Nephron progenitor cell (in vitro differentiated cells): Measurements from ENCODE around the gene SPRR1B.
"Not testable (repeated sequence)": the region's sequence is repeated elsewhere in the genome, so short reads cannot be mapped to it uniquely, and the experiment has no call there.

Experiments used
- DNase-seq: peaks from one replicate; pipeline ENCODE4 v3.0.0; 2021
- H3K27ac Mint-ChIP-seq: 2 replicates; pipeline ENCODE4 v1.8.0; 2021; ENCODE audit warnings: mild to moderate bottlenecking, moderate library complexity, mixed read lengths
- H3K27me3 Mint-ChIP-seq: 2 replicates; pipeline ENCODE4 v1.8.0; 2021; ENCODE audit warnings: mild to moderate bottlenecking, low read depth, mixed read lengths; ENCODE audit not compliant: poor library complexity
- H3K36me3 Mint-ChIP-seq: 2 replicates; pipeline ENCODE4 v1.8.0; 2021; ENCODE audit warnings: low read depth, mixed read lengths
- H3K4me1 Mint-ChIP-seq: 2 replicates; pipeline ENCODE4 v1.8.0; 2021; ENCODE audit warnings: mixed read lengths
- H3K4me3 Mint-ChIP-seq: 2 replicates; pipeline ENCODE4 v1.8.0; 2021; ENCODE audit warnings: mild to moderate bottlenecking, moderate library complexity, mixed read lengths
- H3K9me3 Mint-ChIP-seq: 2 replicates; pipeline ENCODE4 v1.8.0; 2021; ENCODE audit warnings: mild to moderate bottlenecking, moderate library complexity, mixed read lengths
- CTCF ChIP-seq: fragments of 200-600 bp; sonication (generic); IDR thresholded peaks from 2 replicates; pipeline ENCODE4 v1.5.0; 2021; ENCODE audit warnings: antibody characterized with exemption

Gene SPRR1B

DNA sequence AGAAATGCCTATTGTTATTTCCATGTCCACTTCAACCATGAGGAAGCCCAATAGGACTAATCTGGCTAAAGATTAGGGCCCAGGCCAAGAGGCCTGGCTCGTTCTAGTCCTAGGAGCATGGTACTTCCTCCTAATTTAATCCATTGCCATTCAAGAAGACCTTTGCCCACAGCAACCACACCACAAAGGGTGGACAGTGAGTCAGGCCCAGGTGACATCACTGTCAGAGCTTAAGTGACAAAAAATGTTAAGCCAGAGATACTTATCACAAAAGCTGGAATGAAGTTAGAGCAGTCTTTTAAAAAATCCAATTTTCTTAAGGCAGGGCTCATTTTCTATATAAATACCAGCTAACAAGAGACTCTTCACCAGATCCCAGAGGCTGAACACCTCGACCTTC is 29.6 kb upstream of the SPRR1B start, which contains the start of gene SPRR3:
Gene SPRR3, plus strand, starts transcription at position 368 of the 400 bp plus-strand sequence. CDS start 1,272 bp downstream, outside the sequence.
- Mint-ChIP-seq H3K4me3 (no peak within 1 kb of the TSS), H3K27me3 (peaks cover 7% of the 10 kb centered on the region), H3K36me3 (no peaks in the 10 kb centered on the region), H3K27ac (no peak within 1 kb of the TSS), H3K4me1 (peaks cover 9% of the 10 kb centered on the region), H3K9me3 (peaks cover 22% of the 10 kb centered on the region)
- no peak for DNase-seq
- no peak for TF ChIP-seq CTCF

GRCh38 chr1:153011235-153011758 is 19.7 kb upstream of the SPRR1B start:
- not testable (repeated sequence) for H3K4me3 Mint-ChIP-seq, DNase-seq, H3K27ac Mint-ChIP-seq, H3K36me3 Mint-ChIP-seq, H3K27me3 Mint-ChIP-seq, H3K4me1 Mint-ChIP-seq
- peaks cover 17% of the 10 kb centered on the region for H3K9me3 Mint-ChIP-seq

DNA sequence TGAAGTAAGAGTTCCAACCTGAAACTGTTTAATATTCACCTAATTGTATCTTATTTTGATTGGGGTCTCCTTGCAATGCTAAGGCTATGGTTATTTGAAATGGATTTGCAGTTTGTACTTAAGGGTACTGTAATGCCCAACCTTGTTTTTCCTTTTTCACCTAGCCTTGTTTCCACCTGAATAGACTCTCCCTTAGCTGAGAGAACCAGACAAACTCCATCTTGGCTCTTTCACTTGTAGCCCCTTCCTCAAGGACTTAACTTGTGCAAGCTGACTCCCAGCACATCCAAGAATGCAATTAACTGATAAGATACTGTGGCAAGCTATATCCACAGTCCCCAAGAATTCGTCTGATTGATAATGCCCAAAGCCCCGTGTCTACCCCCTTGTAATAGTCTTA is 9.2 kb upstream of the SPRR1B start:
- Mint-ChIP-seq H3K4me1 (peaks cover 18% of the 10 kb centered on the region), H3K9me3 (peaks cover 14% of the 10 kb centered on the region)
- DNase-seq, H3K27me3 Mint-ChIP-seq, H3K4me3 Mint-ChIP-seq, H3K36me3 Mint-ChIP-seq, H3K27ac Mint-ChIP-seq: not testable (repeated sequence)

DNA sequence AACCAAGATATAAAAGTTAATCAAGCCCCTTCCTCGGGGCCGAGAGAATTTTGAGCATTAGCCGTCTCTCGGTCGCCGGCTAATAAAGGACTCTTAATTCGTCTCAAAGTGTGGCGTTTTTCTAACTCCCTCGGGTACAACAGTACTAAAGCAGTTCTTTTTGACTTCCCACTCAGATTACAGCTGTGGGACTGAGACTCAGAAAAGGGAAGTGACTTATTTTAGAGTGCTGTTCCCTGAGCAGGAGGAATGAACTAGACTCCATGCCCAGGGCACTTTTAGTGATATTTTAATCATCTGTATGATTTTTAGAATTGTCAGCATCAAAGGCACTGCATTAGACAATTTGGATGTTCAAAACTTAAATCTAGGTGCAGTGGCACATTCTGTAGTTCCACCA is 8.7 kb upstream of the SPRR1B start:
- H3K27me3 Mint-ChIP-seq, H3K36me3 Mint-ChIP-seq, H3K4me3 Mint-ChIP-seq, DNase-seq, H3K27ac Mint-ChIP-seq: not testable (repeated sequence)
- Mint-ChIP-seq H3K4me1 (peaks cover 18% of the 10 kb centered on the region), H3K9me3 (peaks cover 14% of the 10 kb centered on the region)

- H3K27me3 Mint-ChIP-seq = peaks cover 2% of the 10 kb centered on the region
- DNase-seq = no peak
- H3K9me3 Mint-ChIP-seq = peaks cover 14% of the 10 kb centered on the region
- TF ChIP-seq CTCF = no peak
- H3K4me1 Mint-ChIP-seq = peaks cover 18% of the 10 kb centered on the region
- H3K36me3 Mint-ChIP-seq = no peaks in the 10 kb centered on the region
- H3K4me3 Mint-ChIP-seq = no peak overlapping the region
- H3K27ac Mint-ChIP-seq = no peak overlapping the region
Measured at GRCh38 chr1:153023109-153023508, 7.9 kb upstream of the SPRR1B start.

GRCh38 chr1:153024413-153024812 is 6.6 kb upstream of the SPRR1B start:
- peaks cover 14% of the 10 kb centered on the region for H3K9me3 Mint-ChIP-seq
- no peak for DNase-seq
- H3K27me3 Mint-ChIP-seq = no peaks in the 10 kb centered on the region
- H3K36me3 Mint-ChIP-seq = no peaks in the 10 kb centered on the region
- no peak for TF ChIP-seq CTCF
- H3K4me3 Mint-ChIP-seq = no peak overlapping the region
- peaks cover 18% of the 10 kb centered on the region for H3K4me1 Mint-ChIP-seq
- H3K27ac Mint-ChIP-seq = no peak overlapping the region

- Mint-ChIP-seq H3K27me3 (no peaks in the 10 kb centered on the region), H3K27ac (no peak overlapping the region), H3K4me1 (peaks cover 18% of the 10 kb centered on the region)
Measured at GRCh38 chr1:153025797-153026196, 5.2 kb upstream of the SPRR1B start.

More at GRCh38 chr1:153025797-153026196, 5.2 kb upstream of the SPRR1B start:
- Mint-ChIP-seq H3K9me3 (peaks cover 14% of the 10 kb centered on the region), H3K4me3 (no peak overlapping the region), H3K36me3 (no peaks in the 10 kb centered on the region)
- DNase-seq = no peak
- no peak for TF ChIP-seq CTCF
